HCT116 (cell line): ENCODE results near the gene EPG5. TPM values are rescaled to one million over a fixed set of nuclear protein-coding genes. Genes with fewer than 3 reads are reported as not detected.

Experiments used
- ATAC-seq: fragments of 200-7000 bp; cut with Tn5 transposase; 2 replicates; pipeline ENCODE4 v1.9.1; 2020; ENCODE audit warnings: mild to moderate bottlenecking, moderate library complexity
- BruUV-seq: library from RNA; stranded (reverse); fragments of 400-500 nt; replicated peaks from 2 replicates; lab custom pipeline; 2021; lab: Mats Ljungman, UMichigan
- CTCF ChIA-PET: fragments of 300-600 bp; sonication (Branson Sonifier 250); formaldehyde crosslinking; loops from one replicate; lab custom pipeline; 2021; ENCODE audit warnings: antibody characterized with exemption; lab: Charles Lee
- POLR2A ChIA-PET: fragments of 300-600, 350-600 bp; sonication (Branson Sonifier 250); formaldehyde crosslinking; loops from one replicate; lab custom pipeline; 2021; ENCODE audit warnings: antibody characterized with exemption; lab: Charles Lee
- RAD21 ChIA-PET, 2 experiments: fragments of 300-600 bp; sonication (Branson Sonifier 250); formaldehyde crosslinking; loops; one replicate each; lab custom pipeline; 2023; ENCODE audit warnings: low total read pairs in 2 of 2; ENCODE audit not compliant: uncharacterized antibody in 2 of 2, unreplicated experiment in 2 of 2, low non-redundant PET in 1 of 2; lab: Charles Lee
- DNase-seq: peaks from one replicate; pipeline ENCODE4 v3.0.0-alpha.2; 2010; ENCODE audit warnings: low read depth, low spot score
- H2AFZ ChIP-seq: fragments of 200-600 bp; shearing (Covaris generic), sonication (generic); 2 replicates; pipeline ENCODE4 v1.6.1; 2017; ENCODE audit warnings: low read depth, mixed run types, mixed read lengths, antibody characterized with exemption, low read length; ENCODE audit not compliant: poor library complexity, severe bottlenecking
- H3K27ac ChIP-seq: 2 replicates; pipeline ENCODE4 v1.5.1; 2012; ENCODE audit warnings: low read depth, low read length
- H3K27me3 ChIP-seq: fragments of 200-600 bp; sonication (generic); 2 replicates; pipeline ENCODE4 v1.6.1; 2016; ENCODE audit warnings: mixed run types, low read length, mixed read lengths; ENCODE audit not compliant: insufficient read depth
- H3K36me3 ChIP-seq, 2 experiments: fragments of 200-500 bp in 1 of 2; fragments of 200-600 bp in 1 of 2; sonication (Bioruptor generic) in 1 of 2; sonication (generic) in 1 of 2; 2 replicates each; pipeline versions ENCODE4 v1.5.1 to v1.6.1; 2014 to 2016; ENCODE audit warnings: low read length in 2 of 2, inconsistent platforms in 1 of 2, mixed read lengths in 1 of 2, mixed run types in 1 of 2; ENCODE audit not compliant: insufficient read depth in 2 of 2, control insufficient read depth in 1 of 2
- H3K4me1 ChIP-seq, 2 experiments: fragments of 200-600 bp in 1 of 2; sonication (generic) in 1 of 2; 2 replicates each; pipeline versions ENCODE4 v1.5.1 to v1.6.1; 2012 to 2017; ENCODE audit warnings: low read length in 2 of 2, inconsistent platforms in 1 of 2, mild to moderate bottlenecking in 1 of 2, mixed read lengths in 1 of 2, mixed run types in 1 of 2, moderate library complexity in 1 of 2; ENCODE audit not compliant: insufficient read depth in 2 of 2, control insufficient read depth in 1 of 2
- H3K4me2 ChIP-seq: fragments of 200-600 bp; sonication (generic); 2 replicates; pipeline ENCODE4 v1.6.1; 2017; ENCODE audit warnings: mixed run types, low read length, mixed read lengths
- H3K4me3 ChIP-seq, 2 experiments: fragments of 200-600 bp in 1 of 2; sonication (generic) in 1 of 2; replicated peaks in 1 of 2; 2 replicates each; pipeline ENCODE4 v1.5.1; 2011 to 2016; ENCODE audit warnings: low read length in 2 of 2, control low read depth in 1 of 2, low read depth in 1 of 2, mild to moderate bottlenecking in 1 of 2, mixed read lengths in 1 of 2, mixed run types in 1 of 2
- H3K79me2 ChIP-seq: fragments of 200-600 bp; sonication (generic); 2 replicates; pipeline ENCODE4 v1.6.1; 2017; ENCODE audit warnings: mild to moderate bottlenecking, mixed run types, low read length, moderate library complexity, mixed read lengths; ENCODE audit not compliant: insufficient read depth
- H3K9ac ChIP-seq: fragments of 200-600 bp; sonication (generic); 2 replicates; pipeline ENCODE4 v1.6.1; 2016; ENCODE audit warnings: low read length, mixed read lengths
- H3K9me2 ChIP-seq: fragments of 200-600 bp; sonication (generic), shearing (Covaris generic); 2 replicates; pipeline ENCODE4 v1.6.1; 2017; ENCODE audit warnings: mixed run types, mild to moderate bottlenecking, moderate library complexity; ENCODE audit not compliant: insufficient read depth
- H3K9me3 ChIP-seq, 2 experiments: fragments of 200-500 bp in 1 of 2; fragments of 200-600 bp in 1 of 2; sonication (Bioruptor generic) in 1 of 2; sonication (generic) in 1 of 2; 2 replicates each; pipeline ENCODE4 v1.6.1; 2014 to 2017; ENCODE audit warnings: low read length in 2 of 2, mixed read lengths in 2 of 2, inconsistent platforms in 1 of 2, low read depth in 1 of 2, mild to moderate bottlenecking in 1 of 2, mixed run types in 1 of 2, moderate library complexity in 1 of 2; ENCODE audit not compliant: control insufficient read depth in 1 of 2, insufficient read depth in 1 of 2
- H4K20me1 ChIP-seq: fragments of 200-600 bp; sonication (generic), shearing (Covaris generic); 2 replicates; pipeline ENCODE4 v1.6.1; 2017; ENCODE audit warnings: mixed run types, mild to moderate bottlenecking, moderate library complexity; ENCODE audit not compliant: insufficient read depth
- CEBPB ChIP-seq: IDR thresholded peaks from 2 replicates; pipeline ENCODE4 v1.6.1; 2012; ENCODE audit warnings: low read depth
- CTCF ChIP-seq, 3 experiments: fragments of 200-600 bp in 1 of 3; sonication (generic) in 1 of 3; IDR thresholded peaks in 2 of 3; conservative IDR thresholded peaks in 1 of 3; 2 replicates each; pipeline ENCODE4 v1.5.1; 2012 to 2017; ENCODE audit warnings: low read depth in 2 of 3, low read length in 2 of 3, antibody characterized with exemption in 1 of 3, borderline replicate concordance in 1 of 3, control low read depth in 1 of 3, mild to moderate bottlenecking in 1 of 3, mixed read lengths in 1 of 3, mixed run types in 1 of 3, moderate library complexity in 1 of 3; ENCODE audit not compliant: insufficient read depth in 1 of 3
- EZH2phosphoT487 ChIP-seq: fragments of 200-600 bp; IDR thresholded peaks from 2 replicates; pipeline ENCODE4 v1.6.1; 2018; ENCODE audit warnings: antibody characterized with exemption, borderline replicate concordance
- SP1 ChIP-seq: IDR thresholded peaks from 2 replicates; pipeline ENCODE4 v1.6.1; 2012; ENCODE audit warnings: low read depth
- TCF7L2 ChIP-seq: IDR thresholded peaks from 2 replicates; pipeline ENCODE4 v1.7.0; 2011; ENCODE audit warnings: borderline replicate concordance, inconsistent platforms; ENCODE audit not compliant: insufficient read depth, insufficient read length; ENCODE audit errors: extremely low read depth
- YY1 ChIP-seq: IDR thresholded peaks from 2 replicates; pipeline ENCODE4 v1.6.1; 2011; ENCODE audit warnings: low read length, low read depth, moderate library complexity, mild to moderate bottlenecking; ENCODE audit not compliant: insufficient replicate concordance; ENCODE audit errors: extremely low read depth
- intact Hi-C: fragments of 100-400 bp; cut with micrococcal nuclease; formaldehyde crosslinking; loops from 2 replicates; pipeline ENCODE4 v1.10.0; 2022
- total RNA-seq: library from RNA; stranded (reverse); gene quantifications from one replicate; pipeline ENCODE4 v1.2.1, GENCODE V29; 2021; ENCODE audit not compliant: unreplicated experiment

EPG5 gene
- total RNA-seq, 1 experiment from 2014 or later, result 12.9 TPM

- TF ChIP-seq CTCF (IDR thresholded peaks at IDR 0.05 in 2 of 3, conservative IDR thresholded peaks at IDR 0.05 in 1 of 3; ENCODE audit: borderline replicate concordance in 1 of 3, insufficient read depth in 1 of 3, low read depth in 2 of 3, low read length in 2 of 3), result no peak
Measured at GRCh38 chr18:46002934-46003333, 35.8 kb upstream of the EPG5 start (continued).

- no peaks in the 10 kb centered on the region for H3K27me3 ChIP-seq
- H3K27ac ChIP-seq, result no peak overlapping the region
- POLR2A ChIA-PET, result no interaction called here
- RAD21 ChIA-PET, result no interaction called here
- ATAC-seq (no peak), DNase-seq (no peak)
- H3K79me2 ChIP-seq, result no peaks in the 10 kb centered on the region
- no peaks in the 10 kb centered on the region for H3K9me2 ChIP-seq
- H2AFZ ChIP-seq, result no peak overlapping the region
- no peak for TF ChIP-seq SP1
- no peak for TF ChIP-seq EZH2phosphoT487
- TF ChIP-seq CEBPB, result no peak
- no peak for TF ChIP-seq TCF7L2
- TF ChIP-seq YY1, result no peak
- peaks cover 0 to 10% of the 10 kb centered on the region in 2 experiments; a peak in 1 of 4 replicates for H3K36me3 ChIP-seq
- CTCF ChIA-PET, result no interaction called here
- no peaks in the 10 kb centered on the region for H4K20me1 ChIP-seq
- H3K9me3 ChIP-seq, result no peaks in the 10 kb centered on the region
- H3K4me3 ChIP-seq, result no peak overlapping the region
- BruUV-seq, result no TSS peak
- intact Hi-C loops, result loop anchor here (2.0 kb wide), 1 partner anchor 13 kb away; no protein-coding TSS in a partner anchor
- H3K4me1 ChIP-seq, result no peaks in the 10 kb centered on the region
- H3K4me2 ChIP-seq, result no peak overlapping the region
- H3K9ac ChIP-seq, result no peak overlapping the region
Measured at GRCh38 chr18:46001892-46002291, 34.8 kb upstream of the EPG5 start.
